Measurements from ENCODE around the gene HOXB5.

Gene HOXB5

GRCh38 chr17:48626245-48627117 is 32.9 kb upstream of the HOXB5 start, which contains the start of gene HOXB9:
HOXB9 (minus strand) TSS chr17:48626358; CDS start chr17:48626269, 89 bp downstream.
- Histone ChIP-seq H3K4me3 (ENCODE audit: low read length) (peak within 1 kb of the TSS; percentile 78), H3K27ac (ENCODE audit: low read length) (no peak within 1 kb of the TSS), H4K20me1 (ENCODE audit: insufficient read depth, low read length) (no peaks in the 10 kb centered on the region), H3K4me1 (ENCODE audit: low read length) (peaks cover 8% of the 10 kb centered on the region), H3K79me2 (ENCODE audit: low read length) (no peaks in the 10 kb centered on the region), H2AFZ (ENCODE audit: low read depth, low read length) (0 out of 2 replicates have a peak within 1 kb of the TSS, but pooled peaks have one; percentile 10), H3K4me2 (ENCODE audit: low read length) (peak within 1 kb of the TSS; percentile 55), H3K9ac (ENCODE audit: low read length) (peak within 1 kb of the TSS; percentile 62), H3K9me3 (ENCODE audit: insufficient read depth, low read length) (no peaks in the 10 kb centered on the region), H3K27me3 (ENCODE audit: low read depth, low read length) (peaks cover 52% of the 10 kb centered on the region), H3K36me3 (replicated peaks; ENCODE audit: low read depth, low read length) (no peaks in the 10 kb centered on the region)
- no peak for TF ChIP-seq EZH2phosphoT487 (IDR thresholded peaks at IDR 0.05; ENCODE audit: low read depth)
- no peak for TF ChIP-seq CTCF (IDR thresholded peaks at IDR 0.05; ENCODE audit: low read depth, low read length)

DNA sequence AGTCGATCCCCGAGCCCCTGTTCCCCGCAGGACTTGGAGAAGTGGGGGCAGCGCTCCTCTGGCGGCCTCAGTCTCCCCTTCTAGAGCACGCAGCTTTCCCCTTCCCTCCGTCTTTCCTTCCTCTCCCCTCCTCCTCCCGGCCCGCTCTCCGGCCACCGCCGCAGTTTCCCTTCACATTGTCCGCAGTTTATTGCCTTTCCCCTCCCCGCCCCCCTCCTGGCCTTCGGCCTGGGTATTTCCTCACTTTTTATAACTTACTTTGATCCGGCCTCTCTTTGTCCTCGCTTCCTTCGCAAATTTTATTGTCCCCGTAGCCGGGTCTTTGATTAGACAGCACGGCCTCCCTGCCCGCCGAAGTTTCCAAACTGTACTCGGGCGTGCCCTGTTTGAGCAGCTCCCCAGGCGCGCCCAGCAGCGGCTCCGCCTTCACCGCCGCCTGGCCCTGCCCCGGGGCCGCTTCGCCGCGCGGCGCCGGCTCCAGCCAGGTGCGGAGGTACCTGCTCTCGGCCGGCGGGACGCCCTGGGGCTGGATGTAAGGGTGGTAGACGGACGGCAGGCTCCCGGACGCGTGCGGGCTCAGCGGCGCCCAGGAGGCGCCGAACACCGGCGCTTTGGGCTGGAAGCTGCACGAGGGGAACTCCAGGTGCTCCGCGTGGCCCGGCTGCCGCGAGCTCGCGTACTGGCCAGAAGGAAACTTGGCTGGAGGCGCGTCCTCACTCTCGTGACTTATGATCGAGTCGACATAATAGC is 32.1 kb upstream of the HOXB5 start:
- Histone ChIP-seq H3K36me3 (replicated peaks; ENCODE audit: low read depth, low read length) (no peaks in the 10 kb centered on the region), H3K9me3 (ENCODE audit: insufficient read depth, low read length) (no peaks in the 10 kb centered on the region), H4K20me1 (ENCODE audit: insufficient read depth, low read length) (no peaks in the 10 kb centered on the region), H3K4me2 (ENCODE audit: low read length) (peak overlapping the region; percentile 55), H3K4me1 (ENCODE audit: low read length) (peaks cover 5% of the 10 kb centered on the region; the same call in 1 of the 2 replicates), H3K9ac (ENCODE audit: low read length) (peak overlapping the region; percentile 62), H3K4me3 (ENCODE audit: low read length) (peak overlapping the region; percentile 78), H2AFZ (ENCODE audit: low read depth, low read length) (no peak overlapping the region), H3K79me2 (ENCODE audit: low read length) (no peaks in the 10 kb centered on the region), H3K27ac (ENCODE audit: low read length) (no peak overlapping the region), H3K27me3 (ENCODE audit: low read depth, low read length) (peaks cover 50% of the 10 kb centered on the region)
- TF ChIP-seq CTCF (IDR thresholded peaks at IDR 0.05; ENCODE audit: low read depth, low read length): no peak
- TF ChIP-seq EZH2phosphoT487 (IDR thresholded peaks at IDR 0.05; ENCODE audit: low read depth): no peak

GRCh38 chr17:48624544-48625494 is 31.2 kb upstream of the HOXB5 start:
- peak overlapping the region; percentile 78 for H3K4me3 ChIP-seq (ENCODE audit: low read length)
- no peaks in the 10 kb centered on the region for H3K79me2 ChIP-seq (ENCODE audit: low read length)
- no peaks in the 10 kb centered on the region for H4K20me1 ChIP-seq (ENCODE audit: insufficient read depth, low read length)
- no peak overlapping the region for H3K27ac ChIP-seq (ENCODE audit: low read length)
- no peak for TF ChIP-seq CTCF (IDR thresholded peaks at IDR 0.05; ENCODE audit: low read depth, low read length)
- no peak for TF ChIP-seq EZH2phosphoT487 (IDR thresholded peaks at IDR 0.05; ENCODE audit: low read depth)
- peaks cover 5% of the 10 kb centered on the region; the same call in 1 of the 2 replicates for H3K4me1 ChIP-seq (ENCODE audit: low read length)
- peak overlapping the region; percentile 62 for H3K9ac ChIP-seq (ENCODE audit: low read length)
- peak overlapping the region; percentile 55 for H3K4me2 ChIP-seq (ENCODE audit: low read length)
- peaks cover 43% of the 10 kb centered on the region for H3K27me3 ChIP-seq (ENCODE audit: low read depth, low read length)
- no peaks in the 10 kb centered on the region for H3K36me3 ChIP-seq (replicated peaks; ENCODE audit: low read depth, low read length)
- H2AFZ ChIP-seq (ENCODE audit: low read depth, low read length): no peak overlapping the region
- H3K9me3 ChIP-seq (ENCODE audit: insufficient read depth, low read length): no peaks in the 10 kb centered on the region
